Measurements from ENCODE around the gene DNASE1. TPM values are rescaled to one million over a fixed set of nuclear protein-coding genes. Genes with fewer than 3 reads are reported as not detected.
"Not testable (repeated sequence)": the region's sequence is repeated elsewhere in the genome, so short reads cannot be mapped to it uniquely, and the experiment has no call there.

The DNASE1 gene, protein sequence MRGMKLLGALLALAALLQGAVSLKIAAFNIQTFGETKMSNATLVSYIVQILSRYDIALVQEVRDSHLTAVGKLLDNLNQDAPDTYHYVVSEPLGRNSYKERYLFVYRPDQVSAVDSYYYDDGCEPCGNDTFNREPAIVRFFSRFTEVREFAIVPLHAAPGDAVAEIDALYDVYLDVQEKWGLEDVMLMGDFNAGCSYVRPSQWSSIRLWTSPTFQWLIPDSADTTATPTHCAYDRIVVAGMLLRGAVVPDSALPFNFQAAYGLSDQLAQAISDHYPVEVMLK
- total RNA-seq, result 6.8 and 12.3 TPM in 2 replicates

DNA sequence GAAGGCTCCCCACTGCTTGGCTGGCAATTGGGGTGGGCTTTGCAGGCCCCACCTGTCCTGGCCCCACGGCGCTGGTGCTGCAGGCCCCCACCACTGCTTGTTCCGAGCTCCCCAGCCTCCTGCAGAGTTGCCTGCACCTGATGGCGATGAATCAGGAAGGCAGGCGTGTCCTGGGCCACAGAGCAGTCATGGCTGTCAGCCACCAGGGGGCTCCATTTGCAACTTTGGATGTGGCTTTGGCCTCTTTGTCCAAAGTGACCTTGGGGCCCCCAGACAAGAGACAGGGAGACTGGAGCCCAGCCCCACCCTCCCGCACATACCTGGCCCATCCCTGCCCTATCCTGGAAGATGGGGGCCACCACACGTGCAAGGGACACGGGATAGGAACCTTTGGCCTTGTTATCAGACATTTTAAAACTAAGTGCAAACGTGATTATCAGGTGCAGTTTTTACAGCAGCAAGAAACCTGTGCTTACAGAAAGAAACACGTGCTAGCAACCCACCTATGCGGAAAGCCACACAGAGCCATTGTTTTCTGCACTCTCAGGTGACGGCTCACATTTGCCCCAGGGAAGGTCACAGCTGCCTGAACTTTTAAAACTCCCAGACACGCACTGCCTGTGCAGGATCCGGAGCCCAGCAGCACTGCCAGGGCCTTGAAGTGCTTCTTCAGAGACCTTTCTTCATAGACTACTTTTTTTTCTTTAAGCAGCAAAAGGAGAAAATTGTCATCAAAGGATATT lies at the start of gene DNASE1:
Gene DNASE1 (plus strand): TSS at position 443 of the 743 bp plus-strand sequence. CDS start 683 bp downstream, outside the sequence.
- H3K27me3 ChIP-seq (ENCODE audit: control insufficient read depth, insufficient read depth, low read length), result no peaks in the 10 kb centered on the region
- DNase-seq (ENCODE audit: low read depth) (peak; percentile 61), FAIRE-seq (no peak)
- H3K4me3 ChIP-seq (ENCODE audit: low read depth, low read length), result no peak within 1 kb of the TSS
- TF ChIP-seq, protein P1, sequence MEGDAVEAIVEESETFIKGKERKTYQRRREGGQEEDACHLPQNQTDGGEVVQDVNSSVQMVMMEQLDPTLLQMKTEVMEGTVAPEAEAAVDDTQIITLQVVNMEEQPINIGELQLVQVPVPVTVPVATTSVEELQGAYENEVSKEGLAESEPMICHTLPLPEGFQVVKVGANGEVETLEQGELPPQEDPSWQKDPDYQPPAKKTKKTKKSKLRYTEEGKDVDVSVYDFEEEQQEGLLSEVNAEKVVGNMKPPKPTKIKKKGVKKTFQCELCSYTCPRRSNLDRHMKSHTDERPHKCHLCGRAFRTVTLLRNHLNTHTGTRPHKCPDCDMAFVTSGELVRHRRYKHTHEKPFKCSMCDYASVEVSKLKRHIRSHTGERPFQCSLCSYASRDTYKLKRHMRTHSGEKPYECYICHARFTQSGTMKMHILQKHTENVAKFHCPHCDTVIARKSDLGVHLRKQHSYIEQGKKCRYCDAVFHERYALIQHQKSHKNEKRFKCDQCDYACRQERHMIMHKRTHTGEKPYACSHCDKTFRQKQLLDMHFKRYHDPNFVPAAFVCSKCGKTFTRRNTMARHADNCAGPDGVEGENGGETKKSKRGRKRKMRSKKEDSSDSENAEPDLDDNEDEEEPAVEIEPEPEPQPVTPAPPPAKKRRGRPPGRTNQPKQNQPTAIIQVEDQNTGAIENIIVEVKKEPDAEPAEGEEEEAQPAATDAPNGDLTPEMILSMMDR (IDR thresholded peaks at IDR 0.05; ENCODE audit: insufficient read depth, low read length, severe bottlenecking), result peak; percentile 89
- H3K36me3 ChIP-seq (ENCODE audit: control insufficient read depth, insufficient read depth, low read length), result peaks cover 18% of the 10 kb centered on the region

- no peak overlapping the region for H3K4me3 ChIP-seq (ENCODE audit: low read depth, low read length)
- TF ChIP-seq, protein P1 (IDR thresholded peaks at IDR 0.05; ENCODE audit: insufficient read depth, low read length, severe bottlenecking), result no peak
- FAIRE-seq (no peak), DNase-seq (ENCODE audit: low read depth) (no peak)
- H3K36me3 ChIP-seq (ENCODE audit: control insufficient read depth, insufficient read depth, low read length), result no peaks in the 10 kb centered on the region
- no peaks in the 10 kb centered on the region for H3K27me3 ChIP-seq (ENCODE audit: control insufficient read depth, insufficient read depth, low read length)
Observed at GRCh38 chr16:3606441-3606840, 48.0 kb upstream of the DNASE1 start.

GRCh38 chr16:3607161-3607560 lies 47.3 kb upstream of the DNASE1 start:
- Histone ChIP-seq H3K4me3 (ENCODE audit: low read depth, low read length) (no peak overlapping the region), H3K36me3 (ENCODE audit: control insufficient read depth, insufficient read depth, low read length) (no peaks in the 10 kb centered on the region), H3K27me3 (ENCODE audit: control insufficient read depth, insufficient read depth, low read length) (no peaks in the 10 kb centered on the region)
- DNase-seq (ENCODE audit: low read depth) (no peak), FAIRE-seq (no peak)
- TF ChIP-seq, protein P1 (IDR thresholded peaks at IDR 0.05; ENCODE audit: insufficient read depth, low read length, severe bottlenecking), result no peak

DNA sequence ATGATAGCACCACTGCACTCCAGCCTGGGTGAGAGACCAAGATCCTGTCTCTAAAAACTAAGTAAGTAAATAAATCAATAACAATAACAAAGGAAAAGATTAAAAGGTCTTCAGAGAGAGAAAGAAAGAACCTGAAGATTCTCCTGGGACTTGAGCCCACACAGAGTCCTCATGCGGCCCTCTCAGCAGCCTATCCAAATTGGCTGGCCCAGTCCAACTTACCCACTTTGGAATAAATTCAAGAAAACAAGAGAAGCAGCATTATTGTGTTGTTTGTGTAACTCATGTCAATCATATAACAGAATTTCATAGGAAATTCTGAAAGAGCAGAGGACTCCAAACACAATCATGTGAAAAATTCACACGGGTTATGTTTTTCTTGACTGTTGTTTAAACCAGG lies 46.9 kb upstream of the DNASE1 start:
- Histone ChIP-seq H3K27me3 (ENCODE audit: control insufficient read depth, insufficient read depth, low read length) (no peaks in the 10 kb centered on the region), H3K36me3 (ENCODE audit: control insufficient read depth, insufficient read depth, low read length) (no peaks in the 10 kb centered on the region), H3K4me3 (ENCODE audit: low read depth, low read length) (no peak overlapping the region)
- TF ChIP-seq, protein P1 (IDR thresholded peaks at IDR 0.05; ENCODE audit: insufficient read depth, low read length, severe bottlenecking), result no peak
- FAIRE-seq (no peak), DNase-seq (ENCODE audit: low read depth) (no peak)

DNA sequence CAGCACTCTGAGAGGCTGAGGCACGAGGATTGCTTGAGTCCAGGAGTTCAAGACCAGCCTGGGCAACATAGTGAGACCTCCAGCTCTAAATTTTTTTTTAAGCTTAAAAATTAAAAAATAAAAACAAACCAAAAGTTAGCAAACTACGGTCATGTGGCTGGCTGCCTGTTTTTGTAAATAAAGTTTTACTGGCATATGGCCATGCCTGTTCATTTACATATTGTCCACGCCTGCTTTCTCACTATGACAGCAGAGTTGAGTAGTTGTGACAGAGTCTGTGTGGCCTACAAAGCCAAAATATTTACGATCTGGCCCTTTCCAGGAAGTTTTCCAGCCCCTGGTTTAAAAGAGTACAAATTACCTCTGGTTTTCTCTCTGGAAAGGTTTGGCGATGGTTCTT lies 46.4 kb upstream of the DNASE1 start:
- DNase-seq (ENCODE audit: low read depth) (no peak), FAIRE-seq (no peak)
- no peak overlapping the region for H3K4me3 ChIP-seq (ENCODE audit: low read depth, low read length)
- no peaks in the 10 kb centered on the region for H3K36me3 ChIP-seq (ENCODE audit: control insufficient read depth, insufficient read depth, low read length)
- no peaks in the 10 kb centered on the region for H3K27me3 ChIP-seq (ENCODE audit: control insufficient read depth, insufficient read depth, low read length)
- TF ChIP-seq, protein P1 (IDR thresholded peaks at IDR 0.05; ENCODE audit: insufficient read depth, low read length, severe bottlenecking), result no peak

DNA sequence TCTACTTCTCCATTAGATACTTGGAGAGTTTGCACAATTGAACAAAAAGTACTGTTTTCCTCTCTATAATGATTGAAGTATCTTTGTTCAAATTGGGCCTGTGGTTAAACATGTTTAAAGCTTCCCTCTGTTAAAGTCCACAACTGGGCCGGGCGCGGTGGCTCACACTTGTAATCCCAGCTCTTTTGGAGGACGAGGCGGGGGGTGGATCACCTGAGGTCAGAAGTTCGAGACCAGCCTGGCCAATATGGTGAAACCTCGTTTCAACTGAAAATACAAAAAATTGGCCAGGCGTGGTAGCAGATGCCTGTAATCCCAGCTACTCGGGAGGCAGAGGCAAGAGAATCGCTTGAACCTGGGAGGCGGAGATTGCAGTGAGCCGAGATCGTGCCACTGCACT lies 45.5 kb upstream of the DNASE1 start:
- FAIRE-seq; H3K36me3 ChIP-seq (ENCODE audit: control insufficient read depth, insufficient read depth, low read length); H3K4me3 ChIP-seq (ENCODE audit: low read depth, low read length); DNase-seq (ENCODE audit: low read depth); H3K27me3 ChIP-seq (ENCODE audit: control insufficient read depth, insufficient read depth, low read length): not testable (repeated sequence)
